GM23338 (cell line): Measurements from ENCODE around the gene WDR45B. TPM values are rescaled to one million over a fixed set of nuclear protein-coding genes. Genes with fewer than 3 reads are reported as not detected.
A peak's percentile ranks its signal among the peaks of the same experiment; 100 is the strongest.

ENCODE experiments used
- ATAC-seq: fragments of 200-7000 bp; cut with Tn5 transposase; 3 replicates; pipeline ENCODE4 v1.9.1; 2020
- DNase-seq: peaks from one replicate; pipeline ENCODE4 v3.0.0-alpha.2; 2015; ENCODE audit warnings: low spot score
- H2AFZ ChIP-seq: fragments of 200-600 bp; sonication (generic); 2 replicates; pipeline ENCODE4 v1.8.0; 2016; ENCODE audit warnings: antibody characterized with exemption, mild to moderate bottlenecking, moderate library complexity
- H3F3A ChIP-seq: fragments of 200-600 bp; sonication (generic); replicated peaks from 2 replicates; pipeline ENCODE4 v1.8.0; 2017; ENCODE audit warnings: antibody characterized with exemption, mixed run types, low read depth
- H3K27ac ChIP-seq: fragments of 200-600 bp; sonication (generic); 2 replicates; pipeline ENCODE4 v1.6.1; 2016; ENCODE audit warnings: low read depth
- H3K27me3 ChIP-seq: fragments of 200-600 bp; sonication (generic); 2 replicates; pipeline ENCODE4 v1.8.0; 2016; ENCODE audit warnings: mild to moderate bottlenecking, mixed run types, moderate library complexity; ENCODE audit not compliant: insufficient read depth
- H3K36me3 ChIP-seq: fragments of 200-600 bp; sonication (generic); 2 replicates; pipeline ENCODE4 v1.8.0; 2016; ENCODE audit warnings: mild to moderate bottlenecking; ENCODE audit not compliant: insufficient read depth
- H3K4me1 ChIP-seq: fragments of 200-600 bp; sonication (generic); 2 replicates; pipeline ENCODE4 v1.8.0; 2016; ENCODE audit warnings: mild to moderate bottlenecking, moderate library complexity; ENCODE audit not compliant: insufficient read depth
- H3K4me2 ChIP-seq: fragments of 200-600 bp; sonication (generic); 2 replicates; pipeline ENCODE4 v1.7.1; 2017; ENCODE audit warnings: mixed run types
- H3K4me3 ChIP-seq: fragments of 200-600 bp; sonication (generic); 2 replicates; pipeline ENCODE4 v1.6.1; 2016; ENCODE audit warnings: mixed run types
- H3K79me2 ChIP-seq: fragments of 200-600 bp; sonication (generic); replicated peaks from 2 replicates; pipeline ENCODE4 v1.8.0; 2017; ENCODE audit warnings: mild to moderate bottlenecking; ENCODE audit not compliant: insufficient read depth
- H3K9me2 ChIP-seq: fragments of 200-600 bp; sonication (generic); 2 replicates; pipeline ENCODE4 v1.8.0; 2017; ENCODE audit not compliant: insufficient read depth
- H4K20me1 ChIP-seq: fragments of 200-600 bp; sonication (generic); replicated peaks from 2 replicates; pipeline ENCODE4 v1.8.0; 2017; ENCODE audit warnings: mild to moderate bottlenecking; ENCODE audit not compliant: insufficient read depth
- H3K27ac Mint-ChIP-seq: 2 replicates; pipeline ENCODE4 v1.8.0; 2020; ENCODE audit warnings: inconsistent platforms, mild to moderate bottlenecking, moderate library complexity, mixed read lengths
- H3K27me3 Mint-ChIP-seq: 3 replicates; pipeline ENCODE4 v1.8.0; 2022; ENCODE audit warnings: low read depth, mild to moderate bottlenecking, moderate library complexity, mixed read lengths, inconsistent platforms; ENCODE audit not compliant: insufficient read depth, poor library complexity
- H3K36me3 Mint-ChIP-seq: 3 replicates; pipeline ENCODE4 v1.8.0; 2021; ENCODE audit warnings: low read depth, mild to moderate bottlenecking, inconsistent platforms, moderate library complexity, mixed read lengths
- H3K4me1 Mint-ChIP-seq: 3 replicates; pipeline ENCODE4 v1.8.0; 2020; ENCODE audit warnings: mild to moderate bottlenecking, inconsistent platforms, mixed read lengths
- H3K4me3 Mint-ChIP-seq: 3 replicates; pipeline ENCODE4 v1.8.0; 2021; ENCODE audit warnings: moderate library complexity, mild to moderate bottlenecking, inconsistent platforms, mixed read lengths
- H3K9me3 Mint-ChIP-seq: 3 replicates; pipeline ENCODE4 v1.8.0; 2020; ENCODE audit warnings: moderate library complexity, mild to moderate bottlenecking, inconsistent platforms, mixed read lengths
- CREB1 ChIP-seq: fragments of 250-450 bp; sonication (Bioruptor Pico); IDR thresholded peaks from 2 replicates; pipeline ENCODE4 v1.5.0; 2020; ENCODE audit warnings: low read depth, mild to moderate bottlenecking, moderate library complexity
- EZH2 ChIP-seq: fragments of 200-600 bp; sonication (generic); IDR thresholded peaks from one replicate; pipeline ENCODE4 v1.8.0; 2017; ENCODE audit warnings: antibody characterized with exemption, mild to moderate bottlenecking, low read depth; ENCODE audit not compliant: unreplicated experiment
- JUNB ChIP-seq: IDR thresholded peaks from one replicate; pipeline ENCODE4 v1.6.1; 2016; ENCODE audit warnings: antibody characterized with exemption; ENCODE audit not compliant: unreplicated experiment
- NANOG ChIP-seq: IDR thresholded peaks from 2 replicates; pipeline ENCODE4 v1.6.1; 2016; ENCODE audit warnings: antibody characterized with exemption, borderline replicate concordance
- POLR2AphosphoS5 ChIP-seq: IDR thresholded peaks from 2 replicates; pipeline ENCODE4 v1.6.1; 2016; ENCODE audit warnings: antibody characterized with exemption, low read depth
- ZNF114 ChIP-seq: fragments of 250-450 bp; sonication (Bioruptor Pico); IDR thresholded peaks from 2 replicates; pipeline ENCODE4 v1.5.0; 2020; ENCODE audit warnings: mild to moderate bottlenecking, moderate library complexity
- ZNF331 ChIP-seq: fragments of 250-450 bp; sonication (Bioruptor Pico); IDR thresholded peaks from 2 replicates; pipeline ENCODE4 v1.5.0; 2020; ENCODE audit warnings: low read depth, mild to moderate bottlenecking, moderate library complexity
- ZNF462 ChIP-seq: fragments of 250-450 bp; sonication (Bioruptor Pico); IDR thresholded peaks from 2 replicates; pipeline ENCODE4 v1.5.0; 2020; ENCODE audit warnings: mild to moderate bottlenecking, moderate library complexity
- polyA plus RNA-seq: library from polyadenylated mRNA; unstranded; fragments of >200 nt; fragmentation: Nextera tagmentation; extraction: Ambion mirVana; gene quantifications from 2 replicates; pipeline ENCODE4 v1.2.1, GENCODE V29; 2016
- total RNA-seq: library from RNA; depleted of rRNA; stranded (reverse); fragments of >200 nt; shearing (Covaris generic); gene quantifications from 2 replicates; pipeline ENCODE4 v1.2.3, GENCODE V29; 2014
- TF ChIP-seq, protein P1 (sequence below): IDR thresholded peaks from one replicate; pipeline ENCODE4 v1.6.1; 2018; ENCODE audit warnings: antibody characterized with exemption; ENCODE audit not compliant: unreplicated experiment
- TF ChIP-seq, protein P2 (sequence below): IDR thresholded peaks from 2 replicates; pipeline ENCODE4 v1.6.1; 2016; ENCODE audit warnings: antibody characterized with exemption

WDR45B gene
- total and polyA plus RNA-seq, 2 experiments from 2014 or later, result 69.4 to 96.4 TPM

- H3K36me3 Mint-ChIP-seq, result peaks cover 46% of the 10 kb centered on the region
These were observed 81.0 kb downstream of the WDR45B start for GRCh38 chr17:82567286-82567685.

GRCh38 chr17:82566129-82566960 lies 81.9 kb downstream of the WDR45B start:
- Histone ChIP-seq H2AFZ (no peak overlapping the region), H3K27me3 (no peaks in the 10 kb centered on the region), H3K79me2 (peaks cover 88% of the 10 kb centered on the region), H3K36me3 (peaks cover 21% of the 10 kb centered on the region), H3K27ac (0 out of 2 replicates have a peak overlapping the region, but pooled peaks have one; percentile 53), H3K4me3 (no peak overlapping the region), H3K9me2 (no peaks in the 10 kb centered on the region), H3F3A (peaks cover 5% of the 10 kb centered on the region; the same call in 1 of the 2 replicates), H4K20me1 (peaks cover 62% of the 10 kb centered on the region), H3K4me2 (no peak overlapping the region), H3K4me1 (no peaks in the 10 kb centered on the region)
- Mint-ChIP-seq H3K9me3 (no peaks in the 10 kb centered on the region), H3K36me3 (peaks cover 37% of the 10 kb centered on the region), H3K27ac (peak overlapping the region; percentile 65), H3K4me3 (no peak overlapping the region), H3K4me1 (peaks cover 16% of the 10 kb centered on the region), H3K27me3 (peaks cover 11% of the 10 kb centered on the region)
- DNase-seq (no peak), ATAC-seq (peak; percentile 75)
- TF ChIP-seq, protein P1, sequence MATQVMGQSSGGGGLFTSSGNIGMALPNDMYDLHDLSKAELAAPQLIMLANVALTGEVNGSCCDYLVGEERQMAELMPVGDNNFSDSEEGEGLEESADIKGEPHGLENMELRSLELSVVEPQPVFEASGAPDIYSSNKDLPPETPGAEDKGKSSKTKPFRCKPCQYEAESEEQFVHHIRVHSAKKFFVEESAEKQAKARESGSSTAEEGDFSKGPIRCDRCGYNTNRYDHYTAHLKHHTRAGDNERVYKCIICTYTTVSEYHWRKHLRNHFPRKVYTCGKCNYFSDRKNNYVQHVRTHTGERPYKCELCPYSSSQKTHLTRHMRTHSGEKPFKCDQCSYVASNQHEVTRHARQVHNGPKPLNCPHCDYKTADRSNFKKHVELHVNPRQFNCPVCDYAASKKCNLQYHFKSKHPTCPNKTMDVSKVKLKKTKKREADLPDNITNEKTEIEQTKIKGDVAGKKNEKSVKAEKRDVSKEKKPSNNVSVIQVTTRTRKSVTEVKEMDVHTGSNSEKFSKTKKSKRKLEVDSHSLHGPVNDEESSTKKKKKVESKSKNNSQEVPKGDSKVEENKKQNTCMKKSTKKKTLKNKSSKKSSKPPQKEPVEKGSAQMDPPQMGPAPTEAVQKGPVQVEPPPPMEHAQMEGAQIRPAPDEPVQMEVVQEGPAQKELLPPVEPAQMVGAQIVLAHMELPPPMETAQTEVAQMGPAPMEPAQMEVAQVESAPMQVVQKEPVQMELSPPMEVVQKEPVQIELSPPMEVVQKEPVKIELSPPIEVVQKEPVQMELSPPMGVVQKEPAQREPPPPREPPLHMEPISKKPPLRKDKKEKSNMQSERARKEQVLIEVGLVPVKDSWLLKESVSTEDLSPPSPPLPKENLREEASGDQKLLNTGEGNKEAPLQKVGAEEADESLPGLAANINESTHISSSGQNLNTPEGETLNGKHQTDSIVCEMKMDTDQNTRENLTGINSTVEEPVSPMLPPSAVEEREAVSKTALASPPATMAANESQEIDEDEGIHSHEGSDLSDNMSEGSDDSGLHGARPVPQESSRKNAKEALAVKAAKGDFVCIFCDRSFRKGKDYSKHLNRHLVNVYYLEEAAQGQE, result no peak
- TF ChIP-seq ZNF331 (CRISPR knock-in tag), result no peak
- no peak for TF ChIP-seq CREB1 (CRISPR knock-in tag)
- TF ChIP-seq, protein P2, sequence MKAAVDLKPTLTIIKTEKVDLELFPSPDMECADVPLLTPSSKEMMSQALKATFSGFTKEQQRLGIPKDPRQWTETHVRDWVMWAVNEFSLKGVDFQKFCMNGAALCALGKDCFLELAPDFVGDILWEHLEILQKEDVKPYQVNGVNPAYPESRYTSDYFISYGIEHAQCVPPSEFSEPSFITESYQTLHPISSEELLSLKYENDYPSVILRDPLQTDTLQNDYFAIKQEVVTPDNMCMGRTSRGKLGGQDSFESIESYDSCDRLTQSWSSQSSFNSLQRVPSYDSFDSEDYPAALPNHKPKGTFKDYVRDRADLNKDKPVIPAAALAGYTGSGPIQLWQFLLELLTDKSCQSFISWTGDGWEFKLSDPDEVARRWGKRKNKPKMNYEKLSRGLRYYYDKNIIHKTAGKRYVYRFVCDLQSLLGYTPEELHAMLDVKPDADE, result no peak
- no peak for TF ChIP-seq JUNB
- no peak for TF ChIP-seq ZNF462 (CRISPR knock-in tag)
- TF ChIP-seq POLR2AphosphoS5, result no peak
- TF ChIP-seq ZNF114 (CRISPR knock-in tag), result no peak
- no peak for TF ChIP-seq NANOG

More at GRCh38 chr17:82567286-82567685, 81.0 kb downstream of the WDR45B start:
- Histone ChIP-seq H3K79me2 (peaks cover 83% of the 10 kb centered on the region), H3K36me3 (peaks cover 31% of the 10 kb centered on the region), H4K20me1 (peaks cover 52% of the 10 kb centered on the region), H3F3A (peaks cover 5% of the 10 kb centered on the region; the same call in 1 of the 2 replicates), H2AFZ (no peak overlapping the region), H3K4me3 (no peak overlapping the region), H3K27me3 (no peaks in the 10 kb centered on the region), H3K4me2 (no peak overlapping the region), H3K27ac (0 out of 2 replicates have a peak overlapping the region, but pooled peaks have one; percentile 14), H3K4me1 (no peaks in the 10 kb centered on the region), H3K9me2 (no peaks in the 10 kb centered on the region)
- Mint-ChIP-seq H3K4me1 (peaks cover 15% of the 10 kb centered on the region), H3K4me3 (no peak overlapping the region), H3K9me3 (no peaks in the 10 kb centered on the region), H3K27me3 (peaks cover 6% of the 10 kb centered on the region), H3K27ac (no peak overlapping the region)
- ATAC-seq (no peak), DNase-seq (no peak)
- TF ChIP-seq EZH2 (no peak), ZNF114 (CRISPR knock-in tag) (no peak), ZNF331 (CRISPR knock-in tag) (no peak)
